Raji (cell line): ENCODE measurements around the gene CERCAM.

Experiments used
- POLR2A ChIP-seq: IDR thresholded peaks from 2 replicates; pipeline ENCODE4 v1.6.1; 2011; ENCODE audit warnings: low read depth, low read length, control low read depth; ENCODE audit not compliant: insufficient read depth

CERCAM gene

GRCh38 chr9:128428644-128429512 is 8.2 kb downstream of the CERCAM start:
- no peak for TF ChIP-seq POLR2A

GRCh38 chr9:128429513-128430086 is 8.9 kb downstream of the CERCAM start:
- TF ChIP-seq POLR2A, result no peak

GRCh38 chr9:128431207-128431606 is 10.6 kb downstream of the CERCAM start:
- no peak for TF ChIP-seq POLR2A

DNA sequence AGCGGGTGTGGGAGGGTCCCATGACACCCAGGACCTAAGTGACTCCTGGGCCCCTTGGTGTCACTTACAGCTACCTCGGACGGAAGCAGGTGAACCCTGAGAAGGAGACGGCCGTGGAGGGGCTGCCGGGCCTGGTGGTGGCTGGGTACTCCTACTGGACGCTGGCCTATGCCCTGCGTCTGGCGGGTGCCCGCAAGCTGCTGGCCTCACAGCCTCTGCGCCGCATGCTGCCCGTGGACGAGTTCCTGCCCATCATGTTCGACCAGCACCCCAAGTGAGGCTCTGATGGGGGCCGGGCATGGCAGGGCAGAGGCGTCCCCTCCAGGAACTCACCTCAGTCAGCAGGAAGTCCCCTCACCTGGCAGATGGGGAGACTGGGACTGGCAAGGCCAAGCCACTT is 13.7 kb downstream of the CERCAM start:
- no peak for TF ChIP-seq POLR2A

DNA sequence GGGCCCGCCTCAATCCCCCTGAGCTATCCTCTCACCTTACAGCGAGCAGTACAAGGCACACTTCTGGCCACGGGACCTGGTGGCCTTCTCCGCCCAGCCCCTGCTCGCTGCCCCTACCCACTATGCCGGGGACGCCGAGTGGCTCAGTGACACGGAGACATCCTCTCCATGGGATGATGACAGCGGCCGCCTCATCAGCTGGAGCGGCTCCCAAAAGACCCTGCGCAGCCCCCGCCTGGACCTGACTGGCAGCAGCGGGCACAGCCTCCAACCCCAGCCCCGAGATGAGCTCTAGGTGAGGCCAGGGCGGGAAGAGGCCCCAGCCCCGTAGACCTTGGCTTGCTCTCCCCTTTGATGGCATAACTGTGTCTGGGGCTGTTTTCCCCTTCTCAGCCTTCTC is 15.0 kb downstream of the CERCAM start:
- TF ChIP-seq POLR2A, result no peak

DNA sequence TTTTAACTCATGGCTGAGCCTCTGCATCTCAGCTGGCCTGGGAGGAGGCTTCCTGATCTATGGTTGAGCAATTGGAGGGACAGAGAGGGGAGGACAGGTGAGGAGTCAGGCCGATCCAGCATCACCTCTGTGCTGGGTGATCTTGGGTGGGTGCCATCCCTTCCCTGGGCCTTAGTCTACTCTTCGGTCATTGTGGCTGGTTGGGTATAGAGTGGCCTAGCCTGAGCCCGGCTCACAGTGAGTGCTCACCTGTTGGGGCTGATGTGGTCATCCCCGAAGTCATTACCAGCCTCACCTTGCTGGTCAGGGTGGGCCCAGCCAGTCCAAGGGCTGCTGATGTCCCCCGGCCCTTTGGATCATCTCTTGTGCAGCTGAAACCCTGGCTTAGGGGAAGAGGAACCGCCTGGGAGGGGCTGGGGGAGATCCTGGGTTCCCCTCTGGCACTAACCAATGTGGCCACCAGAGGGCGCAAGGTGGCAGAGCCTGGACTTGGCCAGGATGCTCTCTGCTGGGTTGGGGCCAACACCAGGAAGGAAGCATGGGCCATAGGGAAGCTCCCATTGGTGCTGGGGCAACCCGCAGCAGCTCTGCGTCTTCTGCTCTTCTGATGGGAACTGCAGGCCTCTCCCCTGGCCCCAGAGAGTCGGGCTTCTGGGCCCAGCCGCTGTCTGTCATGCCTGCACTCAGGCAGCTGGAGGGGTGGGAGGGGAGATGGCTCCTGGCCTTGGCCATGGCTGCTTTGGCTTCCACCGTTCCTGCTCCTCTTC is 17.9 kb downstream of the CERCAM start:
- 0 out of 2 replicates have a peak, but pooled peaks have one; percentile 23 for TF ChIP-seq POLR2A

DNA sequence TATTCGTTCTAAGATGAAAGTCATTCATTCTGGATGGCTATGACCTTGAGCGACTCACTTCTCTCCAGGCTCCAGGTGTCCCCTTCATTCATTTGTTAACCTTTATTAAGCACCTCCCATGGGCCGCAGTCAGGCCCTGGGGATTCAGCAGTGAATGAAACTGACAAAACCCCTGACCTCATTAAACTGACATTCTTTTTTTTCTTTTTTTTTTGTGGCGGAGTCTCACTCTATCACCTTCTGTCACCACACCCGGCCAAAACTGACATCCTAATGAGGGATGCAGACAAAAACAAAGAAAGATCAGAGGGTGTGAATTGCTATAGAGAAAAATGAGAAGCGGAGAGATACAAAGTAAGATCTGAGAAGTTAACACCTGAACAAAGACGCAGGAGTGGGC is 18.6 kb downstream of the CERCAM start:
- TF ChIP-seq POLR2A, result no peak

GRCh38 chr9:128442150-128442549 is 21.5 kb downstream of the CERCAM start:
- no peak for TF ChIP-seq POLR2A

DNA sequence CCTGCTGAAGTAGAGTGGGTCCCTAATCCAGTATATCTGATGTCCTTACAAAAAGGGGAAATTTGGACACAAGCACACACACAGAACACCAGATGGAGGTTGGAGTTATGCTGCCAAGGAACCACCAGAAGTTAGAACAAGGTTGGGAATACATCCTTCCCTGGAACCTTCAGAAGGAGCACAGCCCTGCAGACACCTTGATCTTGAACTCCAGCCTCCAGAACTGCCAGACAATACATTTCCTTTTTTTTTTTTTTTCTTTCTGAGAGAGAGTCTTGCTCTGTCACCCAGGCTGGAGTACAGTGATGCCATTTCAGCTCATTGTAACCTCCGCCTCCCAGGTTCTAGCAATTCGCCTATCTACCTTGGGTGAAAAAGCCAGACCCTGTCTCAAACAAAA is 28.1 kb downstream of the CERCAM start:
- no peak for TF ChIP-seq POLR2A

- no peak for TF ChIP-seq POLR2A
Measured at GRCh38 chr9:128454991-128455390, 34.3 kb downstream of the CERCAM start.

GRCh38 chr9:128455849-128456612 is 35.4 kb downstream of the CERCAM start, which contains the start of gene ODF2:
ODF2 (plus strand) TSS chr9:128456006; CDS start chr9:128456092, 86 bp downstream.
- TF ChIP-seq POLR2A, result peak; percentile 92

- TF ChIP-seq POLR2A, result no peak
Measured at GRCh38 chr9:128456613-128457061, 36.0 kb downstream of the CERCAM start.

DNA sequence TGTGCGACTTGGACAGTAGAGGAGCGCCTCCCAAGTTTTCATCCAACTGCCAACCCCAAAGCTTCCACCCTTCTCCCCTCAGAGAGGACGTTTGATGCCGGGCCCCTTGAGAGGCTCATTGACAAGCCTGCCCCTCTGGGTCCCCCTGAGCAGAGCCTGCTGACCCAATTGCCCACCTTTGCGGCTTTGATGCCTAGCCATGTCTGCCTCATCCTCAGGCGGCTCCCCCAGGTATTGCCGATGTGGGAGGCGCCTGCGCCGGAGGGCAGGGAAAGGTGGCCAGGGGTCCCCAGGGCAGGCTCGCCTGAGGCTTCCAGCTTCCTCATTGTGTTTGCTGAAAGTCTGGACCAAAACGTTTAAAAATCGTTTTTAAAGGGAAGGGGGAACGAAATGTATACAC is 36.5 kb downstream of the CERCAM start:
- TF ChIP-seq POLR2A, result no peak

DNA sequence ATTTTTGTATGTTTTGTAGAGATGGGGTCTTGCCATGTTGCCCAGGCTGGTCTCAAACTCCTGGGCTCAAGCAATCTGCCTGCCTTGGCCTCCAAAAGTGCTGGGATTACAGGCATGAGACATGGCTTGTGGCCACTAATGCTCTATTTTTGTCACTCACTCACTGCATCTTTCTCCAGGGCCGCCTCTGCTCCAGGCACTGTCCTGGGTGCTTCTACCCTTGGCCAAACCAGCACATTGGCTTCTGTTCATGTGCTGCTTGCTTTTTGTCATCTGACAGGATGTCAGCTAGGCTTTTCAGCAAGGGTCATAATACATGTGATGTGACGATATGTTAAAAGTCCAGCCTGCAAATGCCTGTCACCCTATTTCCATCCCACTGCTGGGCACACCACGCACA is 38.4 kb downstream of the CERCAM start:
- TF ChIP-seq POLR2A, result no peak

- TF ChIP-seq POLR2A, result no peak
Measured at GRCh38 chr9:128469070-128469469, 48.4 kb downstream of the CERCAM start.

- no peak for TF ChIP-seq POLR2A
Measured at GRCh38 chr9:128470560-128470959, 49.9 kb downstream of the CERCAM start.

GRCh38 chr9:128473104-128473503 is 52.4 kb downstream of the CERCAM start:
- TF ChIP-seq POLR2A, result no peak
